GM18507 (cell line): ENCODE results near the gene SERPINB10.

Source experiments
- DNase-seq: peaks from one replicate; pipeline ENCODE4 v3.0.0; 2011; ENCODE audit warnings: low read depth; ENCODE audit not compliant: insufficient read length; ENCODE audit errors: extremely low spot score
- FAIRE-seq: peaks from 2 replicates; lab custom pipeline; 2011; peaks lifted over from hg19 to GRCh38; lab: Jason Lieb, UNC

SERPINB10 gene

DNA sequence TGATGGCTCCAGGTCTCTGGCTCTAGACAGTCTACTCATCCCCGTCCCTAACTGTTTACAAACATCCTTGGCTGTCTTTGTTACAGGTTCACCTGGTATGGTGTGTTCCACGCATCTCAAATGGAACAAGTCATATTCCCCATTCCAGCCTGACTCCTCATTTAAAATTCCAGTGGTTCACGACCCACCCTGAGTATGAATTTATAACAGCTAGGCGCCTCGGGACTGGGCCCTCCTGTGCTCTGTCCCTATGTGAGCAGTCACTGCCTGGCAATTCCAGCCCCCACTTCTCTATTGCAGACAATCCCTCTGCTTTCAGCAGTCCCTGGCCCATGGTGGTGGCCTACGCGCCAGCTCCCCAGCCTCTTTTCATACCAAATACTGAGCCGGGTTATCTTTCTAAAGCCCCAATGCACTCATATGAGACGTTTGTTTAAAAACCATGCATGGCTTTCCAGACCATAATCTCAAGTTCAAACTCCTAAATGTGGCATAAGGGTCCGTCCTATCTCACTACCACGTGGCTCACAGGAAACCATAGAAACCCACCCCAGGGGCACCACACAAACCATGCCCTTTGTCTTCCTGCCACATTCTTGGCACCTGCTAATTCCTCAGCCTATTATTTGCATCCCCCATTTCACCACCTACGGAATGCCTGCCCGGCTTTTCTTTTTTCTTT lies 63.7 kb downstream of the SERPINB10 start:
- FAIRE-seq (no peak), DNase-seq (no peak)

DNA sequence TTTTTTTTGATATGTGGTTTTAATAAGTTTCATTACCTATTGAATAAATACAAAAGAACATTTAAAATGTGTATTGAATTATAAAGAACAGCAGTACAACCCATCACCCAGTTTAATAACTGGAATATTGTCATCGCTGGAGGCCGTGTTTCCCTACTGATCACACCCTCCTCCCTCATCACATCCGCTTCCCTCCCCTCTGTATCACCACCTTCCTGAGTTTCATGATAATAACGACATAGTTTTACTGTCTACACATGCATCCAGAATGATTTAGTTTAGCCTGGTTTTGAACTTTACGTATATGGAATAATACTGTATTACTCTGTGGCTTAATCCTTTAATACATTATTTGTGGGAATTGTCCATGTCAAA lies 64.2 kb downstream of the SERPINB10 start:
- DNase-seq (no peak), FAIRE-seq (no peak)

DNA sequence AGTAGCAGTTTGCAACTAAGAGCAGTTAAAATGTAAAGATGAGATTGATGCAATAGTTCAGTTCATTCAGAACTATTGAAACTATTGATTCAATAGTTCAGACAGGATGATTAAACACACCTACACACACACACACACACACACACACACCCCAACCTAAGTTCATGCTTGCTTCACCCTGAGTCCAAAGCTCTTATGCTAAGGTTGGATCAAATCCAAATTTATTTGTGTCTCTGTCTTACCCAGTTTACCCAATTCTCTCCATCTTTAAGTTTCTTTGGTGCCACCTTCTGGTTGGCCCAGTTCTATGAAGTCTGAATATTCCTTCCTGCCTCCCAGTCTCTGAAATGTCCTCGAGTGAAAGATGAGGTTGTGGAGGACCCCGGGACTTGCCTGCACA lies 67.2 kb downstream of the SERPINB10 start:
- FAIRE-seq (peak; percentile 77), DNase-seq (no peak)

DNA sequence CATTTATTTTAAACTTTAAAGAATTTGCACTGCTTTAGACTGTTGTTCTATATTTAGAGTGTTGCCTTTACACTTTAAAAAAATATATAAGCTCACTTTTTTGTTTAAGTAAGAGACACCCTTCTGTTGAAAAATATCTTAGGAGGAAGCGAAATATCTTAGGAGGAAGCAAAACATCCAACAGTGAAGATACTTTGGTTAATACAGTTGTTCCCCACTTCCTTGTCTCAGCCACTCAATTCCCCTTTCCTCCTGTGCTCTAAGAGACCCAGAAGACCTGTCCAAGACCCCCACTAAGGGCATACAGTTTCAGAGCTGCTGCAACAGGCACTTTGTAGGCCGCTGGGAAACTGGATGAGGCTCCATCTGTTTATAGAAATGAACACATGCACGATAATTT lies 67.9 kb downstream of the SERPINB10 start:
- peak; percentile 56 for FAIRE-seq
- DNase-seq, result no peak

DNA sequence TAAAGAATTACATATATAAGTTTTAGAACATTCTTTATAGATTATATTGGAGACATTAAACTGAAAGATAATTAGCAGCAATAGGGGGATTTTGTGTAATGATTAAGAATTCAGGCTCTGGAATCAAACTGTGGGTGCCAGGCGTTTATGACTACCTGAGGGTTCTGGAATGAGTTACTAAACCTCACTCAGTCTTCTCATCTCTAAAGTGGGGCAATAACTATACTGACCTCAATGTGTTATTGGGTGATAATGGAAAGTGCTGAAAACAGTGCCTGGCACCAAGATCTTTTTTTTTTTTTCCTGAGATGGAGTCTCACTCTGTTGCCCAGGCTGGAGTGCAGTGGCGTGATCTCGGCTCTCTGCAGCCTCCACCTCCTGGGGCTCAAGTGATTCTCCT lies 69.3 kb downstream of the SERPINB10 start:
- FAIRE-seq, result no peak
- DNase-seq, result no peak

DNA sequence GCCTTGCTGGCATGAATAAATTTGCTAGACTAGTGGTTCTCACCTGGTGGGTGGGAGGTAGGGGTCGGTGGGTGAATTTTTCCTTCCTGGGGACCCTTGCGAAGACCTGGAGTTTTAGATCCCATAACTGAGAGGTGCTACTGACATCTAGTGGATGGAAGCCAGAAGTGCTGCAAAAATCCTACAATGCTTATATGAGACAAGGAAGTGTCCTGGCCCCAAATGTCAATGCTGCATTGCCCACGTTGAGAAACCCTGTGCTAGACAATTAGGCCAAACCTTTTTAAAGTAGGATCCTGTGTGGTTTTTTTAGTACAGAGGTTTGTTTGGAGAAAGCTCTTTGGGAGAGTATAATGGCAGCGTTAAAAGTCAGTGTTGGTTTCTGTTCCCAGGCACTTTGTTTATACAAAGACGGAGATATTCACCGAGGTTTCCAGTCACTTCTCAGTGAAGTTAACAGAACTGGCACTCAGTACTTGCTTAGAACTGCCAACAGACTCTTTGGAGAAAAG lies 71.7 kb downstream of the SERPINB10 start:
- no peak for DNase-seq
- FAIRE-seq, result peak; percentile 84

DNA sequence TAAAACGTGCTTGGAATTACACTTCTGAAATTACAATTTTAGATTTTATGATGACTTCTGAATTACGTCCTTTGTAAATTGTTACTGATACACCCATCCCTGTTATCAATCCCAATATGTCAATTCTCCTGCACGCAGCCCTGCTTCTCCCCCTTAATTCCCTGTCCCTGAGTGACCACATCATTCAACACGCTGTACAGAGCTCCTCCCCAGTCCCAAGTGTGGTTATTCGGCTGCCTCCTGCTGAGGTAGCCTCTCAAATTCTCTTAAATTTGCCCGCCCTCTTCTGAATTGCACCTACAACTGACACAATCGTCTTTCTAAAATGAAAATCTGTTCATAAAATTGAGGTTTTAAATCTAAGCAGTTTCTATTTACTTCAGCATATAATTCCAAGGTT lies 72.3 kb downstream of the SERPINB10 start:
- FAIRE-seq, result no peak
- DNase-seq, result no peak

DNA sequence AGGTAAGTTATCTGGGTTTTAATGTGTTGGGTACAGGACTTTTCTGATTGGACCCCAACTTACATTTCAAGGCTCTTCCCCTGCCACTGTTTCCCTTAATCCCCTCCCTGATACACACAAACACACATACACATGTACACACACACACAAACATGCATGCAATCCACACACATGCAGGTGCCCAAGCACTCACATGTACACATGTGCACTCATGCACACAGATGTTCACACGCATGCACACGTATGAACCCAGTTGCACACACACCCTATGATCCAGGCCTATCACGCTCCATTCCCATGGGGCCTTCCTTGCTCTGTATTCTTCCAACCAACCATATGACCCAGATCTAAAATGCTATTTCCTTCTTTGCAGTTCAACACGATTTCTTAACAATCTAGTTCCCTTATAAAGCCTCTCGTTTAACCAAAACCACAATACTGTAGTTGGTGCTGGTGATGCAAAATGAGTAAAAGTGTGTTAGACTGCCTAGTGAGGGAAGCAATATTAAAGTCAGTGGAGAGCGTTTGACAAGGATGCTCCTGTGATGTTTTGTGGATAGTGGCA lies 73.2 kb downstream of the SERPINB10 start:
- DNase-seq, result no peak
- FAIRE-seq, result no peak

DNA sequence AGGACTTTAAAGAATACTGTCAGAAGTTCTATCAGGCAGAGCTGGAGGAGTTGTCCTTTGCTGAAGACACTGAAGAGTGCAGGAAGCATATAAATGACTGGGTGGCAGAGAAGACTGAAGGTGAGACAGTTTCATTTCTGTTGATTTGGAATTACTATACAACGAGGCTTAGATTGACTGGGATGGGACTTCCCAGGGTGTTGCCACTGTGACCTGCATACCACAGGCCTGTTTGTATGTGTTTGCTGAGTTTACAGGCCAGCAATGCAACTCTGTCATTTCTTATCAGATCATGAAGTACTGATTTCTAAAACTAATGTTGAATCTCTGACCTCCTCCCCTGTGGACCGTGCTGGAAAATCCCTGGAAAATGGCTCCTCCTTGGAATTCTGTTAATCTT lies 74.0 kb downstream of the SERPINB10 start:
- no peak for DNase-seq
- FAIRE-seq, result no peak

DNA sequence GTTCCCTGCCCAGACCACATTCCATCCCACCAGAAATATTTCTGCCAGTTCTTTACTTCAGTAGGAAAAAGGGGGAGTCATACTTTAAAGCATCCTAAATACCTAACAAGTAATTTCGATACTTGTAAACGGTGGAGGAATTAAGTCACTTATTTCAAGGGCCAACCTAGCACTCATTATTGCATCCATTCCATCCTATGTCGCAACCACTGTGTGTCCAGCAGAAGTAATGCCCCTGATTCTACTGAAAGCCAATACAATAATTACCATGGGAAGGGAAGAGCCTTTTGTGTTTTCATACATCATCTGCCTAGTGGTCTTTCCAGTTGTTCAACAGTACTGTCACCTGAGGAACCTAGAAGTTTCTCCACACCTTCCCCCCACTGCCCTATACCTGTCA lies 74.6 kb downstream of the SERPINB10 start:
- DNase-seq, result no peak
- FAIRE-seq, result no peak
